ENCODE data around the gene PARL.
A peak's percentile ranks its signal among the peaks of the same experiment; 100 is the strongest.

Gene PARL

DNA sequence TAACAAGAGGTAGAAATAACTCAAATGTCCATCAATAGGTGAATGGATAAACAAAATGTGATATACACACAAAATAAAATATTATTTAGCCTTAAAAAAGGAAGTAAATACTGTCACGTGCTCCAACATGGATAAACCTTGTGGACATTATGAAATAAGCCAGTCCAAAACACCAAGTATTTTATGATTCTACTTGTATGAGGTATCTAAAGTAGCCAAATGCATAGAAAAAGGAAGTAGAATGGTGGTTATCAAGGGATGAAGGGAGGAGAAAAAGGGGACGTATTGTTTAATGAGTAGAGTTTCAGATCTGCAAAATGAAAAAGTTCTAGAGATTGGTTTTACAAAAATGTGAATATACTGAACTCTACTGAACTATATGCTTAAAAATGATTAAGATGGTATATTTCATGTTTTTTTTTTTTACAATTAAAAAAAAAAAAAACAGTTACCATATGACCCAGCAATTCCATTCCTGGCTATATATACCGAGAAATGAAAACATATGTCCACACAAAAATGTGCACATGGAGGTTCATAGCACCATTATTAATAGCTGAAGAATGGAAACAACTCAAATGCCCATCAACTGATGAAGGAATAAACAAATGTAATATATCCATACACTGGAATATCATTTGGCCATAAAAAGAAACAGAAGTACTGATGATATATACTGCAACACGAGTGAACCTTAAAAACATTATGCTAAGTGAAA, 30.2 kb downstream of the PARL start:
- DNase-seq (ENCODE audit: low read depth in 2 of 2) = no peak

DNA sequence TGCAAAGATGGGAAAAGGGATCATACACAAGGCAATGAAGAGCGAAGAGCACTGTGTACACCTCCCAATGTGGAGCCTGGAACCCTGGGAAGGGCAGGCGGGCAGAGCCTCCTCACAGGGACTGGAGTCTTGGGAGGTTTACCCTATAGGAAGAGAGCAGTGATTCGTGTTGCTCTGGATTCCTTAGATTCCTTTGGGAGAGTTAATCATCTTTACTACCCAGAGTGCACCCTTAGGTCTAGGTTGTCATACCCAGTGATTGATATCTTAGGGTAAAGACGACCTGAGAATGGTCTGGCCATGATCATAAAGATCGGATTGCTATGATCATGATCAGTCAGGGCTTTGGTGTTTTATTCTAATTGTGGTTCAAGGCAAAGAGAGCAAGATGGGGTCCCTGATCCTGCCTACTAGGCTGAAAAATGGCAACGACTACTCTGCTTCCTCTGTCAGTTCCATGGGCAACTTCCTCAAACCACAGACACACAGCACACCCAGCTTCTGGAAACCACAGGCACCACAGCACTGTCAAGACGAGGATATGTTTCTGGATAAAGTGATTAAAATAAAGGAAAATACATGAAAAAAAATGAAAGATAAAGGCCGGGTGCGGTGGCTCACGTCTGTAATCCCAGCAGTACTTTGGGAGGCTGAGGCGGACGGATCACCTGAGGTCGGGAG, 38.9 kb downstream of the PARL start:
- no peak for DNase-seq (ENCODE audit: low read depth in 2 of 2)

DNA sequence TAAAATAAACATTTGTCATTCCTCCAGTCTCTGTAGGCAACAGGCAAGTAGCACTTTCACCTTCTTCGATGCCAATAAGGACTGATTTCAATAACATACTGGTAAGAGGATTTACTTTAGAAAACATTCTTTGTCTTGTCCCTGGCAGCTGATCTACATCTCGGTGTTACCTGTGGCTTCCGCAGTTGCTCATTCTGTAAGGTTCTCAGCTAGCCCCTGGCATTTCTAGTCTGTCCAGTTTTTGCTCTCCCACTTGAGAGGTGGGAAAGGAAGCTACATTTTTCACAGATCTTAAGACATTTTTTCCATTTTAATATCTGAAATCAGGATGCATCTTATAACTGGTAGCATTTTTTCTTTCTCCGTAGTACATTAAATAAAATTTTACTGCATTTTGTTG, 39.6 kb downstream of the PARL start:
- DNase-seq (ENCODE audit: low read depth in 2 of 2) = no peak

DNA sequence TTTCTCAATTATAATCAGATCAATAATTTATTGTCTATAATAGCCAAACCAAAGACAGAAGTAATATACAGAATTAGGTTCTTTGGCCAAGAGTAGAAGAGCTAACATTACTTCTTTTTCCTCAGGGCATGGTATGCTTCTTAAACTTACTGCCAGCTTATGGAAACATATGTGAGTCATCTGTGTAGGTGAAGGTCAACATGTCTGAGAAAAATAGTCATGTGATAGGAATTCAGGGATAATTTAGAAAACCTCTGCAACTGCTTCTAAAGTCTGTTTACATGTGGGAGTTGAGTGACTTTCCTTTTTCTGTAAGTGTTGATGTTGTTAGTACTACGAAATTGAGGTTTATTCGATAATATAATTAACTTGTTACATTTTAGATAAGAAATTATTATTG, 40.1 kb downstream of the PARL start:
- DNase-seq (ENCODE audit: low read depth in 2 of 2) = no peak

DNA sequence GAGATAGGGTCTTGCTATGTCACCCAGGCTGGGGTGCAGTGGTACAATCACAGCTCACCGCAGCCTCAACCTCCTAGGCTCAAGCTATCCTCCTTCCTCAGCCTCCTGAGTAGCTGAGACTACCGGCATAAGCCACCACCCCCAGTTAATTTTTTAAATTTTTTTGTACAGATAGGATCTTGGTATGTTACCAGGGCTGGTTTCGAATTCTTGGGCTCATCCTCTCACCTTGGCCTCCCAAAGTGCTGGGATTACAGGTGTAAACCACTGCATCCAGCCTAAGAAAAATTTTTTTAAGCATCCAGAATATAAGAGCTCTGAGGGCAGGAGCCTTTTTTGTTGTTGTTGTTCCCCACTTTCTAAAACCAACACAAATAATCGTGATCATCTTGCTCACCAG, 44.9 kb downstream of the PARL start:
- DNase-seq (ENCODE audit: low read depth in 2 of 2) = no peak

DNA sequence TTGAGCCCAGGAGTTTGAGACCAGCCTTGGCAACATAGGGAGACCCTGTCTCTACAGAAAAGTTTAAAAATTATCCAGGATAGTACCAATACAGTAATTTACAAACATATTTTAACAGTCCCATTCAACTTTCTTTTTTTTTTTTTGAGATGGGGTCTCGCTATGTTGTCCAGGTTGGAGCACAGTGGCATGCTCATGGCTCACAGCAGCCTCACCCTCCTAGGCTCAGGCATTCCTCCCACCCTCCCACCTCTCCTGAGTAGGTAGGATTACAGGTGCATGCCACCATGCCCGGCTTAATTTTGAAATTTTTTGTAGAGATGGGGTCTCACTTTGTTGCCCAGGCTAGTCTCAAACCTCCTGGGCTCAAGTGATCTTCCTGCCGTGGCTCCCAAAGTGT, 46.8 kb downstream of the PARL start:
- DNase-seq (ENCODE audit: low read depth in 2 of 2) = no peak

DNA sequence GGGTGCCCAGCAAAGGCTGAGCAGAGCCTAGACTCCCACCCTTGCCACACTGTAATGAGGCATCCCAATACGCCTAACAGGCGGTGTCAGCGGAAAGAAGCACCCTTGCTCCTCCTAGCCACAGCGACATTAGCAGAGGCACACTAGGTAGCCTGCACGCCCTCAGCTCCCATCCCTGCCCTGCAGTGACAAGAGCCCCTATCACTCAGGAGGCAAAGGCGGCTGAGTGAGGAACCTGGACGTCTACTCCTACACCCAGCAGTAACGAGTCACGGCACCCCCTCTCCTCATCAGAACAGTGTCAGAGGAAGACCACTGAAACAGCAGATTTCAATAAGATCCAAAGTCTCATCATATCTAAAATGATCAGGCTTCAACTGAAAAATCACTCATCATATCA, 47.3 kb downstream of the PARL start:
- DNase-seq (ENCODE audit: low read depth in 2 of 2) = no peak

DNA sequence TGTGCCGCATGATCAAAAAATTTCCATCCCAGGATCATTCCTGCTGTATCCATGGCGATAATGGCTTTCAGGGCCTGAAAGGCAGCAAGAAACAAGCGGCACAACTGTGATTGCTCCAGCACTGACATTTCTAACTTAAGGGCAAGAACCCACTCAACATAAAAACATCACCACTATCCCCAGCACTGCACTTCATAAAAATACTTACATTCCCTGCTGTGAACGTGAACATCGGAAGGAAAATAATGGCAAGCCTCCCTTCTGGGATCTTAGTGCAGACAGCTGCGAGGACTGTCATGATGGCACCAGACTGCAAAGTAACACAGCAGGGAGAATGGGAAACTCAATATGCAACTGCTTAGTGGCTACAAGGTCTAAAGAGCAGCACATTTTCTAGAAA, 51.2 kb downstream of the PARL start:
- no peak for DNase-seq (ENCODE audit: low read depth in 2 of 2)

DNA sequence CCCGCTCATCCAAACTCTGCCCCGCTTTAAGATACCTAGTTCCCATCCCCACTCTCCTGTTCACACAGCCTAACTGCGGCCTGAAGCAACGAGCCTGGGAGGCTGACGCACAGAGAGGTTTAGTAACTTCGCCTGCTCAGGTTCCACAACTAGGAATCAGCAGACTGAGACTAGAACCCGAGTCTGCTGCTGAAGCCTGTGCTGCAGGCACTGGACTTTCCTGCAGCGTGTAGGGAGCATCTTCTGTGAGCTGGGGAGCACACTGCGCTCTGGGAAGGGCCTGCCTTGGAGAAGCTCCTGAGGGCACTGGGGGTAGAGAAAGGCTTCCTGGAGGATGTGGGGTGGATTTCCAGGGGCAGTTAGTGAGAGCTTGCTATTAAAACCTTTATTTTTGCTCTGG, 54.5 kb downstream of the PARL start:
- no peak for DNase-seq (ENCODE audit: low read depth in 2 of 2)

DNA sequence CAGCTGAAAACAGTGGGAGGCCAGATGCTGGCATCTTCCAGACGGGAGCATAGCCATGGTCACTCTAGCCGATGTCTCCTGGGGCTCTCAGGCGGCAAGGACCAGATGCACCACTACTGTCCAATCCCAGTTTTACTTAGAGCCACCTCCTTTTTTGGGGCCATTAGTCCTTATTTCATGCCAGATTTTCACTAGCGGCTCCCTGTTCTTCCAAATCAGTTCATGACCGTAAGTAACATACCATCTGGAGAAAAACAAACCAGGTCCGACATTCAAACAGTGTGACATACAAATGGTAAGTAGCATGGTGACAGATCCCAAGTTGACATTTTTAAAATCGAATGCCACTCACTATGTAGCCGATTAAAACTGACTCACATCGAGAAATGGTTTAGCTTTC, 55.2 kb downstream of the PARL start:
- DNase-seq (ENCODE audit: low read depth in 2 of 2) = no peak

DNA sequence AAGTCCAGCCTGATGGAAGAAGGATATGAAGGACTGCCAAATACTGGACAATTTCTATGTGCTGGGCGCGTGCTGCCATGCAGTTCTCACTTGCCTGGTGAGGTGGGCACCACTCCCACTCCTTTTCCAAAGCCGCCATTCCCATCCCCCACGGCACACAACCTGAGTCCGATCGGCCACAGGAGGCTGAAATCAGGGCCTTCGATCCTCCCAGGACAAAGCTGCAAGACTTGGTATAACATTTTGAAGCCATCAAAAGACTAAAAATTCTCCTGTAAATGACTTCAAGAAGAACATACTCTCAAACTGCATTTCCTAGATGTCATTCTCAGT, 56.2 kb downstream of the PARL start:
- no peak for DNase-seq (ENCODE audit: low read depth in 2 of 2)

DNA sequence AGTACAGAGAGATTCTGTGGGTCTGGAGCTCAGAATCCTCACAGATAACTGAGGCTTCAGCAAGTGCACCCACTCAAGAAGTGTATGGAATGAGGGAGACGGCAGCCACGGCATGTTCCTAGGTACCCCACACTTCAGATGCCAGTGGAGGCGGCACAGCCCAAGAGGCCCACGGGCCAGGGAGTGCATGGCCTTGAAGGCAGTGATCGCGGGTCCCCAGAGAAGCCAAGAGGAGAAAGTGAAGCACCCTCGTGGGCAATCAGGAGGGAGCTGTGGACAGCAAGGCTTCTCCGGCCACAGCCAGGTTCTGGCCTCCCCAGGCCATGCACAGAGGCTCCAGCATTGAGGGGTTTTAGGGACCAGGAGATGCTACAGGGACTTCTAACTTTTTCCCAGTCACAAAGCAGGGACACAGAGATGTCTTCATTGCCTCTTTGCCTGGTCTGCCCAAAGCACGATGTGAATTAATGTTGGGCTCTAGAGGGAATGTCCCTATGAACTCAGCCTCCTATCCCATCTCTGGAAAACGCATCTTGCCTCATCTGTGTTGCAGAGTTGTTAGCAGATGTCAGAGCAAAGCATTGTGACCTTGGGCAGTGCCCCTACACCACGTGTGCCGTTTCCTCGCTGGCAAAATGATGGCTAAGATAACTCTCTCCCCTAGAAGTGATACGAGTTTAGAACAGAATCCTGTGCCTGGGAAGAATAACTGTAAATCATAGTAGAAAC, 56.7 kb downstream of the PARL start:
- DNase-seq (ENCODE audit: low read depth in 2 of 2) = no peak

DNA sequence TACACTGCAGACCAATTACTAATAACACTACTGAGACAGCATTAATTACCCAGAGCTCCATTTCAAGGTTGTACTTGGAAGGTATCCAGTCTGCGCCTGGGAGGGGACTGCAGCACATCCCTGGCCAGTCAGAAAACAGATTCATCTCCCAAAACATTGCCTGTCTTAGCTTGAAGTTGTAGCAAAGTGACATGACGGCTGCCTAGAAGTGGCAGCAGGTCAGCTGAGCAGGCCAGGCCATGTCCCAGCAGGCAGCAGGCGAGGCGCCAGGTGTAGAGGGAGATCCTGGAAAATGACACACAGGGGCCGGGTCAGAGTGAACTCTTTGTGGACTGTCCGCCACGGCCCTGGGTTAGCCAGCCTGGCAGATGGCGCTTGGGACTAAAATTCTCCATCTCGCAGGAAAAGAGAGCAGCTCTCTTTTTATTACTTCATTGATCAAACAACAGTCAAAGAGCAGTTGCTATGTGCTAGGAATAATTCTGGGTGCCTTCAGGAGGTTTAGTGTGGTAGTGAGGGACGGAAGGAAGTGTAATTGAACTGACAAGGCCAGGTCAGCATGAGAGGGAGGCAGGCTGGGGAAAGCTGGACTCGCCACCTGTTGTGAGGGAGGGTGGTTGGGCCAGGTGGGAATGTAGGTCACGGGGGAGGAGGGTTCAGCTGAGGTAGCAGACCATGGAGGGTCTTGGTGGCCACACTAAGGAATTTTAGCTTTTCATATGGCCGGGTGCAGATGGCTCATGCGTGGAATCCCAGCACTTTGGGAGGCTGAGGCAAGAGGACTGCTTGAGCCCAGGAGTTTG, 58.0 kb downstream of the PARL start:
- DNase-seq (ENCODE audit: low read depth in 2 of 2) = no peak

DNA sequence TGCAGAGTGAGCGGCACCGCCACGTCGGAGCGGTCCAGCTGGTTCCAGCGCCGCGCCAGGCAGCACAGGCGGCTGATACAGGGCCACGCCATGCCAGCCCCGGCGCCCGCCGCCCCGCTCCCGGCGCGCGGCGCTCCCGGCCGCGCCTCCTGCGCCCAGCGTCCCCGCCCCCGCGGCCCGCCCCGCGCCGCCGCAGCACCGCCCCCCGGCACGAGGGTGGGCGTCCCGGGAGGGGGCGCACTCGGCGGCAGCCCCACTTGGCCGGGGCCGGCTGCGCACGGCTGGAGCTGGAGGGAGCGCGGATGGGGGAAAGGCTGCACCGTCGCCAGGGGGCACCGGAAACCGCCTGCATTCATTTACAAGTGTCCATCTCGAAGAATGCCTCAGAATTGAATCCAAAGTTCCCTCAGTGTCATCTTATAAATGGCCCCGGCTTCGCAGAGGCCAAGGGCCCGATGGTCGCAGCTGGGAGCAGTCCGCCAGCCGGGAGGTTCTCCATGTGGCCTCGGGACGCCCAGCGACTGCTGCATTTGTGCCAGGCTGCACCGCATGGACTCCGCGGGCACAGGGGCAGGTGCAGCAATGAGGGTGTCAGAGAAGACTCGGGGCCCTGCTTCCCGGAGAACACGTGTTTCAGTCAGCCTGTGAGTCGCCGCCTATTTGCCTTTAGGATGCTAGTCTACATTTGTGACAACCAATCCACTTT, 59.1 kb downstream of the PARL start, which contains the start of gene MAP6D1:
Gene MAP6D1, minus strand, starts transcription at position 122 of the 706 bp plus-strand sequence. Its CDS starts 30 bp downstream, at position 92.
- DNase-seq (ENCODE audit: low read depth in 2 of 2) = peak; percentile 23 to 45

DNA sequence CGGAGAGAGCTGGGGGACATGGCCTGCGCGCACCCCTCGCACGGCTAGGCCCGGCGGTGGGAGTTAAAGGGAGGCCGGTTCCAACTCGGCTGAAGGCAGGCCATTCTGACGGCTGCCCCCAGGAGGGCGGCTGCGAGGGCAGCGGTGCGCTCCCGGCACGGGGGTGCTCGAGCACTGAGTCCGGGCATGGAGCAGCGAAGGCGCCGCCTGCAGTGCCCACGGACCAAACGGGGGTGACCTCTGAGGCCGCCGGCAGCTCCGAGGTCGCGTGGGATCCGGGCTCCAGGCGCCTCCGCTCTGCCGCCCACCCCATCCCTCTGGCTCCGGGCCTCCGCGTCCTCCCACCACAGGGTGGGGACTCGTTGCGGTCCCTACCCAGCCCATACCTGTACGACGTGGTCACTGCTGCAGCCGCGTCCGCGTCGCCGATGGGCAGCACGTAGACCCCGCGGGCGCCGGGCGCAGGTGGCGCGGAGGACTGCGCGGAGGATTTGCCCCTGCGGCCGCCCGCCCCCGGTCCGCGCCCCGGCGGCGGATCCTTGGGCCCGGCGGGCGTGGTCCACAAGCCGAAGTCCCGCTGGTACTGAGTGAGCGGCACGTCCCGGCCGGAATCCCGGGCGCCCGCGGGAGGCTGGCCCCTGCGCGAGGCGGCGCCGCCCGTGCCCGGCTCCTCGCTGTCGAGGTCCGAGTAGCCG, 59.8 kb downstream of the PARL start:
- peak in 1 of 2 donors; percentile 4 for DNase-seq (ENCODE audit: low read depth in 2 of 2)

DNA sequence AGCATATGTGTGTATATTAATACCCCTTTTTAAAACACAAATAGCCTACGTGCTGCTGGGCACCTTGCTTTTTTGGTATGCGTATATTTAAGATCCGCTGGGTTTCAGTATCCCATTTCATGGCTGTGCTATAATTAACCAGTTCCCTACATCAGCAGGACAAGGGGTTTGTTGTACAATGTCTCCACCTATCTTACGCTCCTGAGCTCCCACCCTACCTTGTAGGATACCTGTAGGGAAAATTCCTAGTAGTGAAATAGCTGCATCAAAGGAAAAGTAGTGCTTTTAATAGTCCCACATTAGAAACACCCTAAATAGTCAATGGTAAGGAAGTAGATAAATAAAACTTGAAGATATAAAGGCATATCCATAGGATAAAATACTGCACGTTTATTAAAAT, 60.7 kb downstream of the PARL start:
- no peak for DNase-seq (ENCODE audit: low read depth in 2 of 2)

DNA sequence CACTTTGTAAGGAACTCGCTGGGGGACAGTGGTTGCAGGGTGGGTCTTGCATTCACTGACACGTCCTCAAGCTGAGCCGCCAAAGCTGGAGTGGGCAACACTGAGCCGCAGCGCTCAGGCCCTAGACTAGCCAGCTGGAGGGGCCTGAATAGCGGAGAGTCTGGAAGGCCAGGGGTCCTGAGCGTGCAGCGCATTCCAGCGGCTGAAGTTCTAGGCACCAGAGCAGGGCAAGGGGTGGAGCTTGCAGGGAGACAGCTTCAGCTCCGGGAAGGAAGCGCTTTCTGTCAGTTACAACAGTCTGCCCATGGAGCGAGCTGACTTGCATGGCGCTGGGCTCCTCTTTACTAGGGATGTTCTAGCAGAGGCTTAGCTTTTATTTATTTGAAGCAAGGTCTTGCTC, 62.0 kb downstream of the PARL start:
- DNase-seq (ENCODE audit: low read depth in 2 of 2) = no peak

DNA sequence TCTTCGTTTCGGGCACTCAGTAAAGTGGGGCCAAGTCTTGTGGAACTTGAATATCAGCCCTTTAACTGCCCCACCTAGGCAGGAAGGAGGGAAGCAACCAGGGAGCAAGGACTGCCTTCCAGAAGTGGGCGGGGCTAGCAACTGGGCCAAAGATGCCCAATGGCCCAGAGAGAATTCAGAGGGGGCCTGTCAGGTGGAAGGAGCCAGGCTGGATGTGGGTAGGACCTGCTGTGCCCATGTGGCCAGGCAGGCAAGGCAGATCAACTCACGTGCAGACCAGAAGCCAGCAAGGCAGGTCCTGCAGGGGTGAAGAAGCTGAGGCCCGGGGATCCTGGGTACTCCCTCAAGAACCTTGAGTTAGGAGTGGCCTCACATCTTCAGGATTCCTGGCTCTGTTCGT, 64.8 kb downstream of the PARL start:
- no peak for DNase-seq (ENCODE audit: low read depth in 2 of 2)

DNA sequence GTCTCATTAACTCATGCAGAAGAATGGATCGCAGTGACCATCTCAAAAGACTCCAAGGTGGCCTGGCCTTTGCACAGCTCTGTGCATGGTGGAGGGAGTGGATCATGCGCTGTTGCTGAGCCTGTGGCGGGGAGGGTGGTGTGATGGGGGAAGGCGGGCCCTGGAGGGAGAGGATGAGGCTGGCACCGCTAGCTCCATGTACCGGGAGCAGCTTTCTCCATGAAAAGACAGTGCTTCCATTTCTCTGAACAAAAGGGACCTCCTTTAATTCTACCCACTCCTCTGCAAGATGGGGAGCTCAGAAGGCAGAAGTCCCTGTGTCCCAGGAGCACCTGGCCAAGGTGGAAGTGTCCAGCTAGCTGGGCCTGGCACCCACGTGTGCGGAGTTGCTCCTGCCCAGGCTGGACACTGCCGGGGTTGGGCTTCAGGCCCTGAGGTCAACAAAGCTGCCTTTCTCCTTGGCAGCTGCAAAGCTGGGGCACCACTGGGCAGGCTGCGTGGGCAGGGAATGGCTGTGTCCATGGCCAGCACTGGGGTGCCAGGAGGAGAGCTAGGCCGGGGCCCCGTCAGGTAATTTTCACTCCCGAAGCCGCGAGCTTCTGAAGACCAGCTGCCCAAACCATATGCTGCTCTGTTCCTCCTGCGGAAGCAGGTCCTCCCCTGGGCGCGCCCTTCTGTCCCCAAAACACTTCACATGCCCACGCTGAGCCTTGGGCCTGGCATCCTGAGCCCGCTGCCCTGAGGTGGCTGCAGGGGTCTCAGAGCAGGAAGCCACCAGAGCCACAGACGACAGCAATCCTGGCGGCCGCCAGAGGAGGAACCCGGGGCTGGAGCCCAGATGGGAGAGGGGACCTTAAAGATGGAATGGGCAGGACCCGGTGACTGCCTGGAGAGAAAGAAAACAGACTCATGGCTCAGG, 65.7 kb downstream of the PARL start:
- DNase-seq (ENCODE audit: low read depth in 2 of 2) = no peak
